ENCODE measurements around the gene PDGFC. TPM values are rescaled to one million over a fixed set of nuclear protein-coding genes. Genes with fewer than 3 reads are reported as not detected.

Gene PDGFC
- total RNA-seq, 1 donor, result 16.4 TPM

DNA sequence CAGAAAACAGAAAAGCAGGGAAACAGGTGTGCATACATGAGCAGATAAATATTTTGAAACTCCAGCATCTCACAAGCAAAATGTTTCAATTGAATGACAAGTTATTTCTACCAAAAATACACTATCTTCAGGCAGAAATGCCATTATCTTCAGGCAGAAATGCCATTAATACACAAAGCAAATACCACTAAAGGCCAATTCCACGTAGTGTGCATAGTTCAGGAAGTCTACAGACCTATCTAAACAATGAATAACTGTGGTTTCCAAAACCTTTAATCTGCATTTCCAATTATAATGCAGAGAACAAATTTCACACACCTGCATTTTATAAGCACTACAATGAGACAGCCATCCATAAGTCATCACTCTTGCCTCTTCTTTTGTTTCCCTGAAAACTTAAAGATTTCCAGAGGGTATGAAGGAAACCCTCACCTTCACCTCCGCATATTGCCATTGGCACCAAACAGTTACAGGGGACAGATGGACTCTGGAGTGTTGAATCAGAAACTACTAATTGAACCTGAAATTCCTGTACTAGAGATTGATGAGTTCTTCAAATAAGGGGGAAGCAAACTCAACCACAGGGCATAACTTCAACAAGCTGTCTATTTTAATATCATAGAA lies 179.0 kb downstream of the PDGFC start:
- DNase-seq (ENCODE audit: low read depth in 2 of 3, low spot score in 2 of 3), result no peak

- no peak for DNase-seq (ENCODE audit: low read depth in 2 of 3, low spot score in 2 of 3)
Measured at GRCh38 chr4:156790866-156791265, 180.7 kb downstream of the PDGFC start.

- DNase-seq (ENCODE audit: low read depth in 2 of 3, low spot score in 2 of 3), result peak in 1 of 3 donors; percentile 13
Measured at GRCh38 chr4:156788782-156789181, 182.8 kb downstream of the PDGFC start.

- no peak for DNase-seq (ENCODE audit: low read depth in 2 of 3, low spot score in 2 of 3)
Measured at GRCh38 chr4:156786713-156787112, 184.9 kb downstream of the PDGFC start.

GRCh38 chr4:156784970-156785369 lies 186.6 kb downstream of the PDGFC start:
- no peak for DNase-seq (ENCODE audit: low read depth in 2 of 3, low spot score in 2 of 3)

DNA sequence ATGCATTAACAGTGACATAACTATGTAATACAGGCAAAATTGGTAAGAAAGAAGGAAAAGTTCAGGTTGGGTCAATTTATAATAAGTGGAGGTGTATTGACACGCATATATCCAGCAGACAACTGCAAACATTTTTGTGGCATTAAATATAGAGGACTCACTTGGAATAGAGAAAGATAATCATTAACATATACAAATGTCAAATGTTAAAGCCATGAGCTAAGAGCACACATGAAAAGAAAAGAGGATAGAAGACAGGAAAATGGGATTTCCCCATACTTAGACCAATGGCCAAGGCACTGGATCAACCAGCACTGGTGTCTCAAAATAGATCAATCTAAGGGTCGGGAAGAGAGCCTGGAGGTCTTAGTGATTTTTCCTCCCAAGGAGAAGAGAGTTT lies 187.6 kb downstream of the PDGFC start:
- no peak for DNase-seq (ENCODE audit: low read depth in 2 of 3, low spot score in 2 of 3)

DNA sequence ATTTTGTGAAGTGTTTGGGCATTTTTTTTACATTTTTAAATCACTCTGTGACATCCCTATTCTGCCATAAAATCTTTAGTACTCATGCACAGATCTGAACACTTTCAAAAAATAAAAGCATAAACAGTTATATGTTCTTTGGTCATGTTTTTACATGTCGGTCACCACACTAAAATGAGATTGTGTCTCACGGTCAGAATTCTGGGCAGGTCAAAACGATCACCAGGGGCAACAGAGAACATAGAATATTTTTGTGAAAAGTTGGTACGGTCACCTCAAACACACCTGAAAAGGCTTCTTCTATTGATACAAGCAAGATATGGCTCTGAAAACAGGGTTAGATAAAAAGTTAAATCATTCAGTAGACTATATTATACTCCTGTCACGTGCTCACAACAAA lies 189.1 kb downstream of the PDGFC start:
- DNase-seq (ENCODE audit: low read depth in 2 of 3, low spot score in 2 of 3), result no peak

GRCh38 chr4:156781852-156782251 lies 189.7 kb downstream of the PDGFC start:
- DNase-seq (ENCODE audit: low read depth in 2 of 3, low spot score in 2 of 3), result no peak

GRCh38 chr4:156779774-156780173 lies 191.8 kb downstream of the PDGFC start:
- no peak for DNase-seq (ENCODE audit: low read depth in 2 of 3, low spot score in 2 of 3)

DNA sequence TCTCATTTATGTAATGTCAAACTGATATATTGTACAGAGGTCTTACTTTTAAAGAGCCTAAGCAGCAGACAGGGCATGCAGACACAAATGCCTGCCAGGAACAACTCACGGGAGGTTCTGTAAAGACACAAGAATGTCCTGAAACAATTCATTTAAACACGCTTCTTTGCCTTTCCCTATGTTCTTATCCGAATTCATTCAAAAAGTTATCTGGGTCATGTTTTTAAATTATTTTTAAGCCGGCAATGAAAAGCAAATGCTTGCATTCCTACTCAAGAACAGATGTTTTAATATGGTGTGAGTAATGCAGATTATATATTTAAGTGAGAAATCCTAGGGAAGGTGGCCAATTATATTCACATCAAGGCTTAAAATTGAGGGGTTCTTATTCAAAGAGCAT lies 192.6 kb downstream of the PDGFC start:
- no peak for DNase-seq (ENCODE audit: low read depth in 2 of 3, low spot score in 2 of 3)

GRCh38 chr4:156778606-156779005 lies 193.0 kb downstream of the PDGFC start:
- DNase-seq (ENCODE audit: low read depth in 2 of 3, low spot score in 2 of 3), result peak in 1 of 3 donors; percentile 35

GRCh38 chr4:156778093-156778492 lies 193.5 kb downstream of the PDGFC start:
- no peak for DNase-seq (ENCODE audit: low read depth in 2 of 3, low spot score in 2 of 3)

- peak in 2 of 3 donors; percentile 18 to 68 for DNase-seq (ENCODE audit: low read depth in 2 of 3, low spot score in 2 of 3)
Measured at GRCh38 chr4:156775813-156776212, 195.8 kb downstream of the PDGFC start.

DNA sequence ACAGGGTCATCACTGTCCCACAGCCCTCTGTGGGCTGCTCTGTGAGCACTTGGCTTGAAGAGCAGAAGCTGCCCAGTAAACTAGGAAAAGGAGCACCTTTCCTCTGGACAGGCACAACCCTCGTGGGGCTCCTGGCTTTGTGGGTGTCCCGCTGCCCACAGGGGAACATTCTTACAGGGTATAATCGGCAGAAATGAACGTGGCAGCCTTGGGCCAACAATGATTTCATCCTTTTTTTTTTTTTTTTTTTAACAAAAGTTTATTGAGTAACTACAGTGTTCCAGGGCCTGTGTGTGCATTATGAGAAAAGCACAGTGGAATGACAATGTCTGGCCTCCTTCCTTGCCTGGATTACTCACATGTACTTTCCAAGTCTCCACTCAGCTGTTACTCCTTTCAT lies 197.2 kb downstream of the PDGFC start:
- DNase-seq (ENCODE audit: low read depth in 2 of 3, low spot score in 2 of 3), result no peak

DNA sequence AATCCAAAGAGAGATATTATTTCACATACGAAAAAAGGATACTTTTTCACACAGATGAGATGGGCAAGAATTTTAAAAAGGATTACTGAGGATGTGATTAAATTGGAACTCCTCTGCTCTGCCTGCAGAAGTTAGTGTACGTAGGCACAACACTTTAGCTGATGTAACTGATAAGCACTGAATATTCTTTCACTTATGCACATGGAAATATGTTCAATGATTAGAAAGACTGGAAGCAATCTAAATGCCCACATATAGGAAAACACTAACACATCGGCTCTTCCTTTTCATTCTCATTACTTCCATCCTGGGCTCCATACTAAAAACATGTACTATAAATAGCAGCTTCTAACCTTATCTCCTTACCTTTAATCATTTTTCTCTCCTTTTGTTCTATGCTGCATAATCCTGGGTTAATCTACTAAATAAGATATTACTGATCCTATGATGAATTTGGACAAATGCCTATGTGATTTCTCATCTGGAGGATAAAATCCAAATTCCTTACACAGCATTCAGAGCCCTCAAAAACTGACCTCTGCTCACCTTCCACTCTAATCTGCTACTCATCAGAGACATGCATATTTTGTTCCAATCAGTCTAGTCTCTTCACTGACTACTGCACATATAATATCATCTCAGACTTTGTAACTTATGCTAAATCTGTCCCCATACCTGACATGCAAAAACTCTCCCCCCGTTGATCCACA lies 197.8 kb downstream of the PDGFC start:
- no peak for DNase-seq (ENCODE audit: low read depth in 2 of 3, low spot score in 2 of 3)

- DNase-seq (ENCODE audit: low read depth in 2 of 3, low spot score in 2 of 3), result no peak
Measured at GRCh38 chr4:156771171-156771837, 200.3 kb downstream of the PDGFC start.

DNA sequence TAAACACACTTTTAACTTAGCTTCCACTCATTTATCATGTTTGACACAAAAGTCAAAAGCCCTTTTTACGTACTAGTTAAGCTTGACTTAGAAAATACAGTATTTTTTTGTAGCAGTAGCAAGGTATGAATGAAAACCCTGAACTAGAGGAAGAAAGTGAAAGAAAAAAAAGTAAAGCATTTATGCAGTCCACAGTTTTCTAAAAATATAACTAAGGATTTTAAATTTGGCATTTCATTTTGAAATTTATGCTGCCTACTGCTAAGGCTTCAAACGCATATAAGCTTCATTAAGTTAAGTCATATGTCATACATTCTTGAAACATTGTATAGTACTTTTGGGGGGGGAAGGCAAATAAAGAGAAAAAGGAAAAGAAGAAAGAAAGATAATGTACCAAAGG lies 201.5 kb downstream of the PDGFC start:
- DNase-seq (ENCODE audit: low read depth in 2 of 3, low spot score in 2 of 3), result no peak

DNA sequence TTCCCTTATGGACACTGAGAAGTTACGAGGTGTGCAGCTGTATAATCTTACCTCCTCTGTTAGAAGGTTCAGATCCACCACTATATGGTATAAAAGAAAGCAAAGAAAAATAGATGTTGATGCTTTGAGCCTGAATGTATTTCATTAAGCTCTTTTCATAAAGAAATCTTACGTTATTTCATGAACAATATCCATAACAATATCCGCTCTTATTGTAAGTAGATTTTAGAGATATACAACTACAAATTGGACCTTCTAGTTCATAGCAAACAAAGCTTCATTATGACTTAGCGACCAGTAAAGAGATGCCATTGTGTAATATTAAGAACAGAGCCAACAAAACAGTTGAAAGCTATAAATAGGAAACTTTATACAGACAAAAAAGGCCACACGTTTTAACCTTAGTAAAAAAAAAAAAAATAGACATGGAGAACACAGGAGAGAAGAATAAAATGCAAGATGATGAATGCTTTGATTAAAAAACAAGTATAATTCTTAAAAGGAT lies 203.6 kb downstream of the PDGFC start:
- DNase-seq (ENCODE audit: low read depth in 2 of 3, low spot score in 2 of 3), result no peak

GRCh38 chr4:156766846-156767245 lies 204.8 kb downstream of the PDGFC start:
- no peak for DNase-seq (ENCODE audit: low read depth in 2 of 3, low spot score in 2 of 3)

- no peak for DNase-seq (ENCODE audit: low read depth in 2 of 3, low spot score in 2 of 3)
Measured at GRCh38 chr4:156765277-156765676, 206.3 kb downstream of the PDGFC start.

- no peak for DNase-seq (ENCODE audit: low read depth in 2 of 3, low spot score in 2 of 3)
Measured at GRCh38 chr4:156764846-156765245, 206.8 kb downstream of the PDGFC start.

GRCh38 chr4:156764145-156764544 lies 207.5 kb downstream of the PDGFC start:
- no peak for DNase-seq (ENCODE audit: low read depth in 2 of 3, low spot score in 2 of 3)
